Activated T-cell treated with anti-CD3 and anti-CD28 coated beads for 4 hours (primary cell): Measurements from ENCODE around the gene ZFP69.
"Not testable (repeated sequence)": the region's sequence is repeated elsewhere in the genome, so short reads cannot be mapped to it uniquely, and the experiment has no call there.

Source experiments
- DNase-seq: peaks from one replicate; pipeline ENCODE4 v3.0.0-alpha.2; 2020

Gene ZFP69

DNA sequence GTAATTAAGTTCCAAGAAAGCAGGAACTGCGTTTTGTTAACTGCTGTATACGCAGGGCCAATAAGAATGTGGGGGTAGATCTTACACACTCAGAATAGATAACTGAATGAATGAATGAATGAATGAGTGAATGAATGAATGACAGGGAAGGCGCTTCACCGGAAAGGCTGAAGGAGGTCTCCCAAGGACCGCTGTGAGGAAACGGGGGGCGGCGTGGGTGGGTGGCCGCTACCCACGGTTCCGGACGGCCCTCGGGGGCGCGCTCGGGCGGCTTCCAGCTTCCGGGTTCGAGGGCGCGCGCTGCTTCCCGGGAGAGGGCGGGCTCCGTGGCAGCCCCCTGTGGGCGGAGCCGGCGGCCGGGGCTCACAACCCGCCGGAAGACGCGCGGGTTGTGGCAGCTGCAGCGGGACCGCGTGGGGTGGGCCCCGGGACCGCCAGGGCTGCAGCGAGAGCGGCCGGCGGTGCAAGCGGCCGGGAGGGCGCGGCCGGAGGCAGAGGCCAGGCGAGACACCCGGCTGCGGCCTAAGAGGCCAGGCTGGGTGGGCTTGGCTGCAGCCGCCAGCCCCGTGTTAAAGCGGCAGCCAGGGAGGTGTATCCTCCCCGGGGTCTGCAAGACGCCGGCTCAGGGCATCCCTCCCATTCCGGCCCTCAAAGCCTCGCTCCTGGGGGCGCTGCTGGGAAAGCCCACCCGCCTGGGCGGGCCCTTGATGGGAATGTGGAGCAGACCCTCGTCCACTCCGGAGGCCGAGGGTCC, at the start of gene ZFP69:
TSS of gene ZFP69 (plus strand) at position 367 of the 754 bp plus-strand sequence. CDS start 2,072 bp downstream, outside the sequence.
- DNase-seq = peak; percentile 53

DNA sequence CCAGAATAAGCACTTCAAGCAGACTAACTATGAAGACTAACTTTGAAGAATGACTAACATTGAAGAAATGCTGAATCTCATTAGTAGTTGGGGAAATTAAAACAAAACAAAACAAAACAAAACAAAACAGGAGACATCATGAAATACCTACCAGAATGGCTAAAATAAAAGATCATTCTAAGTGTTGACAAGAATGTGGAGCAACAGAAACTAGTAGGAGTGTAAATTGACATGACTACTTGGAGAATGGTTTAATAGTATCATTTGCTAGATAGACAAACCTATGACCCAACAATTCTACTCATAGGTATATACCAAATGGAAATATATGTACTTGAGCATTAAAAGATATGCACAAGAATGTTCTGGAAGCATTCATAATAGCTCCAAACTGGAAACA, 45.7 kb upstream of the ZFP69 start:
- no peak for DNase-seq

DNA sequence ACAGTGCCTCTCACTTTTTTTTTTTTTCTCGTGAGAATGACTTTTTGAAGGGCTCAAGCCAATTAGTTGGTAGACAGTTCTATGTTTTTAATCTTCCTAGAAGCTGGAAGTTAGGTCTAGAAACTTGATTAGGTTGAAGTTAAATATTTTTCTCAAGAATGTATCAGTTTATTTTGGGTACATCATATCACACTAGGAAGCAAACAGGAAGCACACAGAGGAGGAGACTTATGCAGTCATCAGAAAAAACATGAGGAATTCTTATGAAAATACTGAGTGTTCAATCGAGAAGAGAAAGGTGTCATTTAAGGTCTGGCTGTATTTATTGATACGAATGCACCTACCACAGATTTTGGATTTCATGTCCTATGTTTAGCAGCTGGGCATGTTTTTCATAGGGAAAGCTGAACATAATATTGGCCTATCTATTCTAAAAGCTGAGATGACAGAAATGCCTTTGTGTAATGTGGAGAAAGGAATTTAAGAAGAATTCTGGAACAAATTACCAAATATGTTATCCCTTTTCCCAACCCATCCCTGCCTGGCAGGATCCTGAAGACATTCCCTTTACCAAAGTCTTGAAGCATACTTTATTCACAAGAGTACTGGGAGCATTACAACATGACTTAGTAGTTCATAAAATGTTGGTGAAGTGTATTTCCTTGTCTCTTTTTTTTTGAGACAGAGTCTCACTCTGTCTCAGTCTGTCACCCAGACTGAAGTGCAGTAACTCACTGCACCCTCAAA, 44.3 kb upstream of the ZFP69 start:
- no peak for DNase-seq

DNA sequence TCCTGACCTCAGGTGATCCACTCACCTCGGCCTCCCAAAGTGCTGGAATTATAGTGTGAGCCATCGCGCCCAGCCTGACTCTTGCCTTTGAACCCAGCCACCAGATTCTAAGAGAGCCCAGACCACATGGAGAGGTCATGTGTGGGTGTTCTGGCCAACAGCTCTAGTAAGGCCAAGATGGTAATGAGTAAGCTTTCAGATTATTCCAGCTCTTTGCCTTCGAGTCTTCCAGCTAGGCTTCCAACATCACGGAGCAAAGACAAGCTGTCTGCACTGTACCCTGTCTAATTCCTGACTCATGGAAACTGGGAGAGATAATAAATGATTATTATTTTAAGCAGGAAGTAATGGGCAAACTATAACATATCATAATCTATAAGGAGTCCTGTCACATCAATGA, 41.6 kb upstream of the ZFP69 start:
- no peak for DNase-seq

DNA sequence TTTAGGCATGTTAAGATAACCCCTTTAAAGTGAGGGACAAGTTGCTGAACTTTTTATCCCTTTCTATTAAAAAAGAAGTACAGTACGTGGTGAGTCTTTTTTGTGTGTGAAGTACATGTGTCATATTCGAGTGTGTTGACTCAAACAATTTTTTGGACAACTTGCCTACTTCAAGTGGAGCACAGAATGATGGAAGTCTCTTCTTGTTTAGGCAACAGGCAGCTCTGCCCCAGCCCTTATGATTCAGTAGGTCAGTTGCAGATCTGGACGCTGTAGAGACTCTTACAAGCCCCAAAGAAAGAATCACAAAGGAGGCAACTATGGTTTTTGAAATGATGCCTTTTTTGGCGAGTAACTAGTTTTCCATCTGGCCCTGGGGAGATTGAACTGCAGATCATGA, 41.2 kb upstream of the ZFP69 start:
- no peak for DNase-seq

DNA sequence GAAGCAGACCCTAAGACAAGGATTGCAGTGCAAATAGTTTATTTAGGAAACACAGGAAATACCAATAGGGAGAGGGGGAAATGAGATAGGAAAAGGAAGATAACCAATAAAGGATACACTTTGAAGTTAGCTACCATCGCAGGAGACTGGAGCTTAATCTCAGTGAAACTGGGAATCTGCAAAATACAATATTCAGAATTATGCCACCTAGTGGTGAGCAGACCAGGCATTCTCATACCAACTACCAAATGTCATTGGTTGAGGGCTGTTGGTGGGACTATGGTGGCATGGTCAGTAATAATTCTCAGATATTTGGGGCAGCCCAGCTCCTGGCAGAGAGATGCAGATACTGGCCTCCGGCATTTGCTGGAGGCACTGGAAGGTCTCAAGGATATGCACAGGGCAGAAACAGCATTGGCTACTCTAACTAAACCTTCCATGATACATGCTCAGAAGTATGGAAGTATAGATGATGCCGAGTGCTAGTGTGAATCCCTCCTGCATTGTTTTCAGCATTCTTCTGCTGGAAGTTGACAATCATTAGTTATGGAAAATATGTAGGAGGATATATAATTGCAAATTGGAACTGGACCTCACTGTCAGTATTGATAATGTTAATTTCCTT, 38.6 kb upstream of the ZFP69 start:
- peak; percentile 14 for DNase-seq

DNA sequence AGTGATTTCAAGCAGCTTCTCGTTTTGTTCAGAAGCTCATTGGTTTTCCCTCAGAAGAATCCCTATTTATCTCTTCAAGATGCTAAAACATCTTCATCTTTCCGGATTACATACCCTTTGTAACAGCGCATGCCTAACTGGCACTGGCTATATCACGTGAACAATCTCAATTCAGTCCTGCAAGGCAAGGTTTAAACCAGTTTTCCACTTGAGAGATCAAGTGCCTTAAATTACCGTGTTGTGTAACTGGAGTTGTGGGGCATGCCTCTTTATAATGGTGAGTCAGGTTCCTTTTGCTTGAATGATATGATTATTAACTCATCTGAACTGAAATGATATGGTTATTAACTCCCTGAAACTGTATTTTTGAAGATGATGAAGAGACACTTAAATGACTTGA, 37.8 kb upstream of the ZFP69 start:
- DNase-seq = no peak

DNA sequence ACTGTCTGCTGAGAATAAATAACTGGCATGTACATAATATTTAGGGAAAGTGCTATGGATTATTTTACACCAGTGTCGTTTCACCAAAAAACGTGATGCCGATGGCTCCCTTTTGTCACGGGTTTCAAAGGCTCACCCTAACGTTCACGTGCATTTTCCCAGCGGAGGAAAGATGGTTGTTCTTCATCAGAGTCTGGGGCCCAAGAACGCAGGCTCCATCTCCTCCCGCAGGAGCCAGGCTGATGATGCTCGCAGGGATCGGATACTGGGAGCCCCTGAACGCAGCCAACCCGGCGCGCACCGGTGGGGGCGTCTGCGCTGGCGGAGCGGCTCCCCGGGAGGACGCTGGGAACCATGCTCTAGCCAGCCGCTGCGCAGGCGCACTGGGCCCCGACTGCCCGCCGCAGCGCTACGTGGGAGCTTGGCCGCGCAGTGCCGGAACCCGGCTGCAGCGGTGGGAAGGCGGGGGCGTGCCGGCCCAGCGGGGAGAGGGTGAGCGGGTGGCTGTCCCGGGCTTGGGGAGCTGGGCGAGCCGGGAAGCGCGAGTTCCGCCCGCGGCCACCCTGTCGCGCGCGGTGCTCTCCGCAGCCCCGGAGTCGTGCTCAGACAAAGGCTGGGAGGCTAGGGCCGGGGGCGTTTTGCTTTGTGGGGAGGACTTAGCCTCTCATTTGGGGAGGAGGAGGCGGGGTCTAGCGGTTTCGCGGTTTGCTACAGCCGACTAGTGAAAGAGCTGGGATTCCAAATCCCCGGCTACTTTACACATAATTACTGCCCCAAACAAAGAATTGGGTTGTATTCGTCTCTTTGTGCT, 27.2 kb upstream of the ZFP69 start, which contains the start of gene ZFP69B:
TSS of gene ZFP69B (plus strand) at position 793 of the 811 bp plus-strand sequence. CDS start 486 bp downstream, outside the sequence.
- DNase-seq = peak; percentile 80

DNA sequence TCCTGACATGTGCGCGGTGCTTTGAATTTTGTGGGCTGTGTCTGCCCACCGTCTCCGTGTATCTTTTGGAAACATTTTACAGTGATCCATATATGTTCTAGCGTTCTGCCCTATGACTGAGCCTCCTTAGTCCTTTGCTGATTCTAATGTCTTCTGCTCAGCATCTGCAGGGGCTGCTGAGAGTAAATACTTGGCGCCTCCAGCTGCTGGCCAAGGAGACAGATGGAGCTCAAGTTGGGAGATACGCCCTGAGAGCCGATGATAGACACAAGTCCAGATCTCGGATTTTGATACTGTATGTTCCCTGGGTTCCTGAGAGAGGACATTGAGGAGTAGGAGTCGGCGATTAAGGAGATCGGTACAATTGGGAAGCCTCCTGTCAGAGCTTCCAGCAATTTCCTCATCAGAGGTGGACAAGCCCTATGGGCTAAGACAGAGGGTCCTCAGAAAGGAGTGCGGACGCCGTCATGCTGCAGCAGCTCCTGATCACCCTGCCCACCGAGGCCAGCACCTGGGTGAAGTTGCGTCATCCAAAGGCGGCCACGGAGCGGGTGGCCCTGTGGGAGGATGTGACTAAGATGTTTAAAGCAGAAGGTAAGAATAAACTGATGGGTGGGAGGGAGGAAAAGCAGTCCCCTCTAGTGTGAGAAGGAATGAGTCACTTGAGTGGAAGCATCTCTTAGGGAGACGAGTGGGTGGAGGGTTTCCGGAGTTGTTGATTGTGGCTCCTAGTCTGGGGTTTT, 26.4 kb upstream of the ZFP69 start:
- DNase-seq = peak; percentile 79

DNA sequence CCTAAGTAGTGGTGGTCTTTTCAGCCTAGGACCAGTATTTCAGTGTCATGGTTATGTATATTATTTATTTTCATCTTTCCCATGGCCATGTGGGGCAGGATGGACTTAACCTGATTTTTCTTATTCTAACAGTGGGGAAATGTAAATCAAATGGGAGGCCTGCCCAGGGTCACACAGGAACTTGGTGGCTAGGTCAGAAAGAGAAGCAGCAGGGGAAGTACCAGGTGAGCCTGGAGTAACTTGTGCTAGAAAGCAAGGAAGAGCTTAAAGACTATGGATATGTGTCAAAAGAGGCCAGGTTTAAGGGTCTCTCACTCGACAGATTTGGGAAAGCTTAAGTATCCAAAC, 25.9 kb upstream of the ZFP69 start:
- no peak for DNase-seq

DNA sequence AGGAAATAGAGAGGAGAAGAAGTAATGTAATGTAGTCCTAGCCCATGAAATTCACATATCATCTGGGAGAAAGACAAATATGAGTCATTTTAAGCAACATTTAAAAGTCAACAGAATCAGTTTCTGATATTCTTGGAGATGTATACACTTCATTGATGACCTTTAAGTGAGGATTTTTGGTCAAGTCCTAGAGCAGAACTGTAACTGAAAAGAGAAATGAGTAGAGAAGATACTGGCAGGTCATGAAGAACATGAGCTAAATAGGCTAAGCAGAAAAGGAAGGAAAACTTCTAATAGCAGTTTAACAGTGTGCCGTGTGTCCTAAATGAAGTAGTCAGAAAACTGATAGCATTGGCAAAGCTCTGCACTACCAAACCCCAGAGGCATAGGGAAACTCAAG, 22.2 kb upstream of the ZFP69 start:
- DNase-seq = no peak

DNA sequence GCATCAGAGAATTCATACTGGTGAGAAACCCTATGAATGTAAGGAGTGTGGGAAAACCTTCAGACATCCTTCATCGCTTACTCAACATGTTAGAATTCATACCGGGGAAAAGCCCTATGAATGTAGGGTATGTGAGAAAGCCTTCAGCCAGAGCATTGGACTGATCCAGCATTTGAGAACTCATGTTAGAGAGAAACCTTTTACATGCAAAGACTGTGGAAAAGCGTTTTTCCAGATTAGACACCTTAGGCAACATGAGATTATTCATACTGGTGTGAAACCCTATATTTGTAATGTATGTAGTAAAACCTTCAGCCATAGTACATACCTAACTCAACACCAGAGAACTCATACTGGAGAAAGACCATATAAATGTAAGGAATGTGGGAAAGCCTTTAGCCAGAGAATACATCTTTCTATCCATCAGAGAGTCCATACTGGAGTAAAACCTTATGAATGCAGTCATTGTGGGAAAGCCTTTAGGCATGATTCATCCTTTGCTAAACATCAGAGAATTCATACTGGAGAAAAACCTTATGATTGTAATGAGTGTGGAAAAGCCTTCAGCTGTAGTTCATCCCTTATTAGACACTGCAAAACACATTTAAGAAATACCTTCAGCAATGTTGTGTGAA, 14.0 kb upstream of the ZFP69 start:
- DNase-seq = no peak

DNA sequence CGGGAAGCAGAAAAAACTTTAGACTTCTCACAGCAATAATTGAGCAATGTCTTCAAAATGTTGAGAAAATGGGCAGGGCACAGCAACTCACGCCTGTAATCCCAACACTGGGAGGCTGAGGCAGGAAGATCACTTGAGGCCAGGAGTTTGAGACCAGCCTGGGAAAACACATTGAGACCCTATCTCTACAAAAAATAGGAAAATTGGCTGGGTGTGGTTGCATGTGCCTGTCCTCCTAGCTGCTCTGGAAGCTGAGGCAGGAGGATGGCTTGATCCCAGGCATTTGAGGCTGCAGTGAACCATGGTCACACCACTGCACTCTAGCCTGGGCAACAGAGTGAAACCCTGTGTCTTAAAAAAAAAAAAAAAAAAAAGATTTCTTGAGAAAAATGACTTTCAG, 7.8 kb upstream of the ZFP69 start:
- DNase-seq = no peak

DNA sequence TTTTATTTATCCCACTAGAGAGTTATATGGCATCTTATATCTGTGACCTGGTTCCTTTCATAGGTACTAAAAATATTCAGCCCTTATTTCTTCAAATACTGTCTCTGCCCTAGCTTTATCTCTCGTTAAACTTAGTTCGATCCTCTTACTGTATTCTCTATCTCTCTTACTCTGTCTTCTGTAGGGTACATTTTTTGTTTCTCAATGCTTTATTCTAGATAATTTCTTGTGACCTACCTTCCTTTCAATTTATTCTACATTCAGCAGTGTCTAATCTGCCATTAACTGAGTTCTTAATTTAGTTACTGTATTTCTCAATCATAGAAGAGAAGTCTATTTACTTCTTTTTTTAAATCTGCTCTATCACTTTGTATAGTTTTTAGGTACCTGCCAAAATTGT, 1.8 kb upstream of the ZFP69 start:
- DNase-seq = no peak

DNA sequence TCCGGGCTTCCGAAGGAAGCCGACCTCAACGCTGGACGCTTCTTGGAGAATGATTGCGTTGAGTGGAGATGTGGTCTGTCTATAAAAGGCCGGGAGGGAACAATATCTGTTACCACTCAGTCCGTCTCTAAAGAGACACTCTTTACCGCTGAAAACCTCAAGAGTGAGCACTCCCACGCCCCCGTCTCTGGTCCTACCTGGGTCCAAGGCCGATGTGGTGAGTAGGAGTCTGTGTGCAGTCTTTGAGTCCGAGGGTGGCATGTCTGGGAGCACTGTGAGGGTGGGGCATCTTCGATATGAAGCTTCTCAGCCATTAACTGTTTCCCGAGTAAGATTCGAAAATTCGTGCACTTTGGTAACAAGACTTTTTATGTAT, 576 bp downstream of the ZFP69 start:
- peak; percentile 9 for DNase-seq

DNA sequence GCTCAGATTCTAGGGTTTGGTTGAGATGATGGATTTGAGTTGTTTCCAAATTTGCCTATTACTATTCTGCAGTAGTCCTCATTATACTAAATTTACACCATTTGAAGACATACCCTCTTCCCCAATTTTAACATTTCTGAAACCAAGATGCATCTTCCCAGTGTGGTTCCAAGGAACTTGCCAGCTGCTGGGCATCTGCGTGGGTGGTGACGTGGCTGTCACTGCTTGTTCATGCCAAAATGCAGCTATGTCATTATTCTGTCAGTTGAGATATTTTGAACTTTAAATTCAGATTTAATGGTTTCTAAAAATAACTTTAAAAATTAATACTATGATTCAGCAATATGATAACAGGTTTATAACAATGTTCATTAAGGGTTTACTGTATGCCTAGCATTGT, 1.2 kb downstream of the ZFP69 start:
- DNase-seq = no peak

DNA sequence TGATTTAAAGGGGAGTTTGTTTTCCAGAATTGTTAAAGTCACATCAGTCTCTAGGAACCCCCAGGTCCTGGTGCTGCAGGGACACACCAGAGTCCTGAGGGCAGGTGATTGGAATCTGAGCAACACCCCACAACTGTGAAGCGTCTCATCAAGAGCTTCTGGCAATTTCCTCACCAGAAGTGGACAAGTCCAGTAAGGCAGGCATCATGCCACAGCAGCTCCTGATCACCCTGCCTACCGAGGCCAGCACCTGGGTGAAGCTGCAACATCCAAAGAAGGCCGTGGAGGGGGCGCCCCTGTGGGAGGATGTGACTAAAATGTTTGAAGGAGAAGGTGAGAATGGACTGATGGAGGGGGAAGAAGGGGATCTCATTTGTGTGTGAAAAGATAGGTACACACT, 2.1 kb downstream of the ZFP69 start:
- no peak for DNase-seq

DNA sequence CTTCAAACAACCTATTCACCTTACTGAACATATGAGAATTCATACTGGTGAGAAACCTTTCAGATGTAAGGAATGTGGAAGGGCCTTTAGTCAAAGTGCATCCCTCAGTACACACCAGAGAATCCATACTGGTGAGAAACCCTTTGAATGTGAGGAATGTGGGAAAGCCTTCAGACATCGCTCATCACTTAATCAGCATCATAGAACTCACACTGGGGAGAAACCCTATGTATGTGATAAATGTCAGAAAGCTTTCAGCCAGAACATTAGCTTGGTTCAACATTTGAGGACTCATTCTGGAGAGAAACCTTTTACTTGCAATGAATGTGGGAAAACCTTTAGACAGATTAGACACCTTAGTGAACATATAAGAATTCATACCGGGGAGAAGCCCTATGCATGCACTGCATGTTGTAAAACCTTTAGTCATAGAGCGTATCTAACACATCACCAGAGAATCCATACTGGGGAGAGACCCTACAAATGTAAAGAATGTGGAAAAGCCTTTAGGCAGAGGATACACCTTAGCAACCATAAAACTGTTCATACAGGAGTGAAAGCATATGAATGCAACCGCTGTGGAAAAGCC, 18.3 kb downstream of the ZFP69 start:
- no peak for DNase-seq

DNA sequence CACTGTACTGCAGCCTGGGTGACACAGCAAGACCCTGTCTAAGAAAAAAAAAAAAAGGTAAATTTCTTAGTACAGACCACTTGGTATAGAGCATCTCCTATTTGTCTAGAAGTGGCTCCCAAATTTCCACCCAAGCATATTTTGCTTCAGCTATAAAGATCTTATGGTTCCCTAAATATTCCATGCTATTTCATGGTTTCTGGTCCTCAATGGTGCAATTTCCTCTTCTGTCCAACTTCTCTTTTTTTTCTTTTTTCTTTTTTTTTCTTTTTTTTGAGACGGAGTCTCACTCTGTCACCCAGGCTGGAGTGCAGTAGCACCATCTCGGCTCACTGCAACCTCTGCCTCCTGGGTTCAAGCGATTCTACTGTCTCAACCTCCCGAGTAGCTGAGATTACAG, 25.6 kb downstream of the ZFP69 start:
- not testable (repeated sequence) for DNase-seq

DNA sequence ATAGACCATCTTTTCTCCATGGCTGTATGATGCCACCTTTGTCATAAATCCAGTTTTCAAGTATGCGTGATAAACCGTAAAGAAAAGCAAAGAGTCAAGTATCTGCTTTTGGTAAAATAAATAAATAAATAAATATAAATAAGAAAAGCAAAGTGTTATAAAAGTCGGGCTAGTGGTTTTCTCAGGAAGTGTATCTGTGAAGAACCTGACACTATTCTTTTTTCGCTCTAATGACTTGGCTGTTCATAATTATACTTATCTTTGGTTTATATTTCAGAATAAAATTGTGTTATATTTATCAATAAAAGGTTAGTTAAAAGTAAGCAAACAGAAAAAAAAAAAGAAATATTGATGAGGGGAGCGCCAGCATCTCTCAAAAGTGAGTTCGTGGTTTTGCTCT, 30.9 kb downstream of the ZFP69 start:
- no peak for DNase-seq
